GM18517 (cell line): Measurements from ENCODE around the gene SRBD1.

ENCODE experiments used
- ATAC-seq: cut with Tn5 transposase; IDR thresholded peaks from one replicate; pipeline ENCODE4 v1.9.1; 2021; ENCODE audit warnings: mild to moderate bottlenecking, moderate library complexity; ENCODE audit not compliant: unreplicated experiment

Gene SRBD1

GRCh38 chr2:45634223-45634622, 23.2 kb upstream of the SRBD1 start:
- ATAC-seq = no peak

- no peak for ATAC-seq
Observed at GRCh38 chr2:45631955-45632354, 20.9 kb upstream of the SRBD1 start.

GRCh38 chr2:45631319-45631718, 20.3 kb upstream of the SRBD1 start:
- ATAC-seq = no peak

- no peak for ATAC-seq
Observed at GRCh38 chr2:45629971-45630370, 18.9 kb upstream of the SRBD1 start.

GRCh38 chr2:45627911-45628310, 16.8 kb upstream of the SRBD1 start:
- no peak for ATAC-seq

- ATAC-seq = no peak
Observed at GRCh38 chr2:45626387-45627221, 15.5 kb upstream of the SRBD1 start.

- ATAC-seq = no peak
Observed at GRCh38 chr2:45625824-45626223, 14.8 kb upstream of the SRBD1 start.

GRCh38 chr2:45623098-45623497, 12.0 kb upstream of the SRBD1 start:
- ATAC-seq = no peak

- no peak for ATAC-seq
Observed at GRCh38 chr2:45622336-45623075, 11.4 kb upstream of the SRBD1 start.

GRCh38 chr2:45617496-45617895, 6.4 kb upstream of the SRBD1 start:
- ATAC-seq = no peak

- no peak for ATAC-seq
Observed at GRCh38 chr2:45616658-45617411, 5.8 kb upstream of the SRBD1 start.

GRCh38 chr2:45614871-45615415, 3.9 kb upstream of the SRBD1 start:
- no peak for ATAC-seq

GRCh38 chr2:45614330-45614729, 3.3 kb upstream of the SRBD1 start:
- ATAC-seq = no peak

GRCh38 chr2:45612731-45613130, 1.7 kb upstream of the SRBD1 start:
- ATAC-seq = no peak

GRCh38 chr2:45612285-45612684, 1.2 kb upstream of the SRBD1 start:
- no peak for ATAC-seq

GRCh38 chr2:45610281-45611019, 617 bp downstream of the SRBD1 start:
- ATAC-seq = peak; percentile 38

- ATAC-seq = no peak
Observed at GRCh38 chr2:45607701-45608100, 3.4 kb downstream of the SRBD1 start.

GRCh38 chr2:45606796-45607195, 4.3 kb downstream of the SRBD1 start:
- ATAC-seq = no peak

- ATAC-seq = no peak
Observed at GRCh38 chr2:45605116-45605515, 6.0 kb downstream of the SRBD1 start.

GRCh38 chr2:45602624-45603023, 8.4 kb downstream of the SRBD1 start:
- ATAC-seq = no peak

GRCh38 chr2:45598545-45598944, 12.5 kb downstream of the SRBD1 start:
- no peak for ATAC-seq
